Spleen (tissue), 11 donors: ENCODE data around the gene PI16. TPM values are rescaled to one million over a fixed set of nuclear protein-coding genes. Genes with fewer than 3 reads are reported as not detected.

ENCODE experiments used
- DNase-seq: peaks from one replicate; pipeline ENCODE4 v3.0.0-alpha.2; 2020
- H3K27ac ChIP-seq, 8 donors: fragments of 200-600 bp; sonication (generic) in 7 of 8; 1 replicate in 4 of 8; 2 replicates in 4 of 8; pipeline versions ENCODE4 v1.5.0 to v1.8.0; 2016 to 2021; ENCODE audit warnings: inconsistent platforms in 4 of 8, mild to moderate bottlenecking in 4 of 8, moderate library complexity in 1 of 8
- H3K27me3 ChIP-seq, 7 donors: fragments of 200-600 bp; sonication (generic) in 6 of 7; replicated peaks in 1 of 7; 1 replicate in 4 of 7; 2 replicates in 3 of 7; pipeline versions ENCODE4 v1.5.0 to v1.8.0; 2016 to 2021; ENCODE audit warnings: inconsistent platforms in 3 of 7, mild to moderate bottlenecking in 1 of 7
- H3K36me3 ChIP-seq, 6 donors: fragments of 200-600 bp; sonication (generic) in 5 of 6; 1 replicate in 4 of 6; 2 replicates in 2 of 6; pipeline versions ENCODE4 v1.5.0 to v1.8.0; 2016 to 2021; ENCODE audit warnings: inconsistent platforms in 2 of 6
- H3K4me1 ChIP-seq, 6 donors: fragments of 200-600 bp; sonication (generic) in 5 of 6; 1 replicate in 3 of 6; 2 replicates in 3 of 6; pipeline versions ENCODE4 v1.5.0 to v1.8.0; 2016 to 2021; ENCODE audit warnings: inconsistent platforms in 3 of 6
- H3K4me3 ChIP-seq, 8 donors: fragments of 200-600 bp; sonication (generic) in 7 of 8; 1 replicate in 4 of 8; 2 replicates in 4 of 8; pipeline versions ENCODE4 v1.5.0 to v1.8.0; 2016 to 2021; ENCODE audit warnings: inconsistent platforms in 4 of 8, mild to moderate bottlenecking in 4 of 8, moderate library complexity in 2 of 8
- H3K9me3 ChIP-seq, 8 donors: fragments of 200-600 bp; sonication (generic) in 7 of 8; 1 replicate in 4 of 8; 2 replicates in 4 of 8; pipeline versions ENCODE4 v1.5.0 to v1.8.0; 2016 to 2021; ENCODE audit warnings: inconsistent platforms in 4 of 8
- POLR2A ChIP-seq, 3 donors: fragments of 450-650 bp; IDR thresholded peaks; one replicate each; pipeline ENCODE4 v1.5.1; 2017; ENCODE audit warnings: antibody characterized with exemption in 3 of 3, mild to moderate bottlenecking in 1 of 3
- POLR2AphosphoS5 ChIP-seq, 3 donors: sonication (generic); formaldehyde crosslinking; IDR thresholded peaks; one replicate each; pipeline ENCODE4 v1.5.1; 2017; ENCODE audit warnings: antibody characterized with exemption in 3 of 3
- WGBS, 5 donors: extraction: QIAGEN DNeasy Blood & Tissue Kit in 3 of 5; methylation state at CpG; one replicate each; pipeline versions ENCODE4 v1.1.5 to v1.1.7; 2013 to 2018; 5-methylcytosine and 5-hydroxymethylcytosine counted together
- intact Hi-C: fragments of 100-400 bp; cut with DNase I; formaldehyde crosslinking; loops from one replicate; pipeline ENCODE4 v1.15.0; 2023; ENCODE audit warnings: low total_unique reads
- polyA plus RNA-seq, 3 donors: library from polyadenylated mRNA; stranded (reverse); fragments of 200-250 nt; gene quantifications; one replicate each; pipeline ENCODE4 v1.2.1, GENCODE V29; 2013
- total RNA-seq, 7 donors: library from RNA; depleted of rRNA in 3 of 7; stranded (reverse); fragments of >200 nt in 3 of 7; fragmentation: NEBNext Ultra II Directional in 4 of 7; extraction: Animal tissue kit (Norgen Biotek cat#: 25700) in 4 of 7; gene quantifications; one replicate each; pipeline versions ENCODE4 v1.1.0 to v1.2.1, GENCODE V29; 2016 to 2021
- TF ChIP-seq, protein P1 (sequence below), 11 experiments: fragments of 200-600 bp in 7 of 11; fragments of 450-650 bp in 4 of 11; sonication (generic) in 4 of 11; IDR thresholded peaks in 8 of 11; conservative IDR thresholded peaks in 3 of 11; 1 replicate in 7 of 11; 2 replicates in 4 of 11; pipeline versions ENCODE4 v1.4.0 to v1.8.0; 2016 to 2021; ENCODE audit warnings: antibody characterized with exemption in 11 of 11, inconsistent platforms in 4 of 11, mild to moderate bottlenecking in 1 of 11
- donor health status: healthy with polysubstance abuse.
- donor health status: DM: no; HTN: no; CAD: no; lungs with moderate emphysema.
- donor health status: DM: no; HTN: no; CAD: no.
- donor health status: Bipolar disorder and iron deficiency.
- donor health status: healthy.
- donor health status: DM: no; HTN: no; CAD: no.
- donor health status: DM: yes; HTN: yes; CAD: no.

The PI16 gene
- total and polyA plus RNA-seq, 10 donors = 0.94 to 7.3 (median 1.6) TPM; not detected in 1

GRCh38 chr6:36980876-36981619 is 26.5 kb downstream of the PI16 start:
- H3K36me3 ChIP-seq = peaks cover 4 to 68% (median 38%) of the 10 kb centered on the region in 6 donors
- H3K27me3 ChIP-seq = no peaks in the 10 kb centered on the region
- TF ChIP-seq POLR2A (IDR thresholded peaks at IDR 0.05) (no peak), POLR2AphosphoS5 (IDR thresholded peaks at IDR 0.05) (no peak)
- TF ChIP-seq, protein P1, sequence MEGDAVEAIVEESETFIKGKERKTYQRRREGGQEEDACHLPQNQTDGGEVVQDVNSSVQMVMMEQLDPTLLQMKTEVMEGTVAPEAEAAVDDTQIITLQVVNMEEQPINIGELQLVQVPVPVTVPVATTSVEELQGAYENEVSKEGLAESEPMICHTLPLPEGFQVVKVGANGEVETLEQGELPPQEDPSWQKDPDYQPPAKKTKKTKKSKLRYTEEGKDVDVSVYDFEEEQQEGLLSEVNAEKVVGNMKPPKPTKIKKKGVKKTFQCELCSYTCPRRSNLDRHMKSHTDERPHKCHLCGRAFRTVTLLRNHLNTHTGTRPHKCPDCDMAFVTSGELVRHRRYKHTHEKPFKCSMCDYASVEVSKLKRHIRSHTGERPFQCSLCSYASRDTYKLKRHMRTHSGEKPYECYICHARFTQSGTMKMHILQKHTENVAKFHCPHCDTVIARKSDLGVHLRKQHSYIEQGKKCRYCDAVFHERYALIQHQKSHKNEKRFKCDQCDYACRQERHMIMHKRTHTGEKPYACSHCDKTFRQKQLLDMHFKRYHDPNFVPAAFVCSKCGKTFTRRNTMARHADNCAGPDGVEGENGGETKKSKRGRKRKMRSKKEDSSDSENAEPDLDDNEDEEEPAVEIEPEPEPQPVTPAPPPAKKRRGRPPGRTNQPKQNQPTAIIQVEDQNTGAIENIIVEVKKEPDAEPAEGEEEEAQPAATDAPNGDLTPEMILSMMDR (IDR thresholded peaks at IDR 0.05 in 8 of 11, conservative IDR thresholded peaks at IDR 0.05 in 3 of 11) = no peak
- H3K27ac ChIP-seq = no peak overlapping the region
- no peaks in the 10 kb centered on the region for H3K9me3 ChIP-seq
- DNase-seq = no peak
- intact Hi-C loops = no loop called here
- WGBS, 5 donors = 80 to 89% (median 83%) methylated on average over 13 to 14 of the region's 14 CpGs
- peaks cover 27 to 69% (median 60%) of the 10 kb centered on the region in 6 donors for H3K4me1 ChIP-seq
- H3K4me3 ChIP-seq = no peak overlapping the region

- intact Hi-C loops = no loop called here
- Histone ChIP-seq H3K36me3 (peaks cover 0 to 43% (median 14%) of the 10 kb centered on the region in 6 donors), H3K4me3 (peak overlapping the region in 2 of 8 donors; percentile 98), H3K27ac (peak overlapping the region in 2 of 8 donors; percentile 5 to 96), H3K9me3 (no peaks in the 10 kb centered on the region), H3K4me1 (peaks cover 35 to 84% (median 71%) of the 10 kb centered on the region in 6 donors), H3K27me3 (no peaks in the 10 kb centered on the region)
- 91 to 95% (median 94%) methylated on average over 3 of the region's 3 CpGs for WGBS, 5 donors
- DNase-seq = no peak
- TF ChIP-seq, protein P1 (IDR thresholded peaks at IDR 0.05 in 8 of 11, conservative IDR thresholded peaks at IDR 0.05 in 3 of 11) = no peak
- TF ChIP-seq POLR2A (IDR thresholded peaks at IDR 0.05) (no peak), POLR2AphosphoS5 (IDR thresholded peaks at IDR 0.05) (no peak)
Measured at GRCh38 chr6:36983538-36983937, 29.0 kb downstream of the PI16 start.

DNA sequence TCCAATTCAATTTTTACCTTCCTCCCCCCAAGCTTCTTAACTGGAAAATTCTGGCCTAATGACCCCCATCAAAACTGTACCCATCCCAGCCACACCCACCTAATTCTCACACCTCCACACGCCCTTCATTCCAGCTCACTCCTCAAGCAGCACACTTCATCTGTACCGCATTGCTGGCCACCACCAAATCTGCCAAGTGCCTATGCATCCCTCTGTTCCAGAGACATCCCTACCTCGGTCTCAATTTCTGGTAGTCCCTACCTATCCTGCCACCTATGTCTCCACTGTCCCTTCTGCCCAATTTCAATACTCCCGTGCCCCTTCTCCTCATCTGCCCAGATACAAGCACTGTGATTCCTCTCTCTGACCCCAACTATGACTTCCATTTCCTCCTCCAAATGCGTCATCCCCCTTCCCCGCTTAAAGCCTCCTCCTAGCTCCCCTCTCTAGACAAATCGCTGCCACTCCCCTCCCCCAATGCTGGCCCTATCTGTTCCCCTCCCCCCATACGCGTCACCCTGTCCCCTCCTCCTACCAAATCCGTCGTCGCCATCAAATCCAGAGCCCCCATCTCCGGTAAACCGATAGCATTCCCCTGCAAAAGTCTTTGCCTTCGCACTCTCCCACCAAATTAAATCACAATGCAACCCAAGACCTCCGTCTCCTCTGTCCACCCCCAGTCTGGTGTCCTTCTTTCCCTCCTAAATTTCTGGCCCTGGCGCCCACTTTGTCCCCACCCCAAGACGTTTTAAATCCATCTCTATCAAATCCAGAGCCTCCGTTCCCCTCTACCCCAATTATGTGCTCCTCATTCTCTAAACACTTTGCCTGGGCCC is 30.3 kb downstream of the PI16 start:
- Histone ChIP-seq H3K4me3 (peak overlapping the region; percentile 97 to 99 (median 98)), H3K4me1 (peaks cover 35 to 73% (median 62%) of the 10 kb centered on the region in 6 donors), H3K36me3 (peaks cover 0 to 31% (median 10%) of the 10 kb centered on the region in 6 donors), H3K27me3 (no peaks in the 10 kb centered on the region), H3K9me3 (no peaks in the 10 kb centered on the region), H3K27ac (peak overlapping the region; percentile 41 to 98 (median 96))
- WGBS, 5 donors = 9 to 14% (median 11%) methylated on average over 19 of the region's 19 CpGs
- DNase-seq = no peak
- intact Hi-C loops = no loop called here
- TF ChIP-seq, protein P1 (IDR thresholded peaks at IDR 0.05 in 8 of 11, conservative IDR thresholded peaks at IDR 0.05 in 3 of 11) = no peak
- TF ChIP-seq POLR2A (IDR thresholded peaks at IDR 0.05) = no peak
- TF ChIP-seq POLR2AphosphoS5 (IDR thresholded peaks at IDR 0.05) = no peak
